ENCODE measurements around the gene BBIP1.

The BBIP1 gene

GRCh38 chr10:110885932-110886674, 32.9 kb downstream of the BBIP1 start:
- no peak overlapping the region for H3K27ac ChIP-seq (ENCODE audit: low read depth, low read length)

GRCh38 chr10:110883924-110884323, 35.1 kb downstream of the BBIP1 start:
- Histone ChIP-seq H3K27me3 (ENCODE audit: control insufficient read depth in 1 of 2, insufficient read depth in 2 of 2, low read length in 2 of 2) (no peaks in the 10 kb centered on the region), H3K4me3 (ENCODE audit: low read depth in 1 of 2, low read length in 2 of 2) (no peak overlapping the region), H3K9me3 (ENCODE audit: control insufficient read depth in 1 of 2, low read length in 2 of 2) (no peaks in the 10 kb centered on the region), H3K9ac (ENCODE audit: low read depth in 1 of 2, low read length in 2 of 2) (no peak overlapping the region), H3K27ac (ENCODE audit: low read depth, low read length) (no peak overlapping the region), H3K36me3 (ENCODE audit: control insufficient read depth in 1 of 2, insufficient read depth in 2 of 2, low read length in 2 of 2) (peaks cover 29 to 67% of the 10 kb centered on the region in 2 donors), H3K4me1 (ENCODE audit: control insufficient read depth in 1 of 2, insufficient read depth in 2 of 2, low read length in 2 of 2) (peaks cover 10 to 21% of the 10 kb centered on the region in 2 donors)

More at GRCh38 chr10:110885932-110886674, 32.9 kb downstream of the BBIP1 start:
- no peaks in the 10 kb centered on the region for H3K9me3 ChIP-seq (ENCODE audit: control insufficient read depth in 1 of 2, low read length in 2 of 2)
- no peak overlapping the region for H3K4me3 ChIP-seq (ENCODE audit: low read depth in 1 of 2, low read length in 2 of 2)
- no peaks in the 10 kb centered on the region for H3K27me3 ChIP-seq (ENCODE audit: control insufficient read depth in 1 of 2, insufficient read depth in 2 of 2, low read length in 2 of 2)
- peaks cover 6 to 7% of the 10 kb centered on the region in 2 donors for H3K4me1 ChIP-seq (ENCODE audit: control insufficient read depth in 1 of 2, insufficient read depth in 2 of 2, low read length in 2 of 2)
- H3K9ac ChIP-seq (ENCODE audit: low read depth in 1 of 2, low read length in 2 of 2) = no peak overlapping the region
- H3K36me3 ChIP-seq (ENCODE audit: control insufficient read depth in 1 of 2, insufficient read depth in 2 of 2, low read length in 2 of 2) = peaks cover 34 to 66% of the 10 kb centered on the region in 2 donors

DNA sequence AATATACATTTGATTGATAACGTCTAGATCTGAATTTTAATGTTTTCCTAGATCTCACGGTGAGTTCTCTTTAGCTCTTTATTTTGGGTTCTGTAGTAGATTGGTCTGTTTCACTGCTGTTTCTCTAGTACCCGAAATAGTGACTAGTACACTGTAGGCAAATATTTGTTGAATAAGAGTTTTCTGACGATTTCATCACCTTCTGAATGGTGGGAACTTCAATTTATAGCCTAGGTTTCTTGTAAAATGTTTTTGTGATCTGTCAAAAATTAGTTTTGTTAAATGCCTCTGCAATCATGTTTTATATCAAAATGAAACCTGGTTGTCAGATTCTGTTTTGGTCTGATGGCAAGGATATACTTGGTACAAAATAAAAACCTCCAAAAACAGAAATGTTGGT, 37.1 kb downstream of the BBIP1 start:
- no peak overlapping the region for H3K27ac ChIP-seq (ENCODE audit: low read depth, low read length)
- H3K9ac ChIP-seq (ENCODE audit: low read depth in 1 of 2, low read length in 2 of 2) = no peak overlapping the region
- H3K27me3 ChIP-seq (ENCODE audit: control insufficient read depth in 1 of 2, insufficient read depth in 2 of 2, low read length in 2 of 2) = no peaks in the 10 kb centered on the region
- H3K36me3 ChIP-seq (ENCODE audit: control insufficient read depth in 1 of 2, insufficient read depth in 2 of 2, low read length in 2 of 2) = peaks cover 41 to 58% of the 10 kb centered on the region in 2 donors
- H3K9me3 ChIP-seq (ENCODE audit: control insufficient read depth in 1 of 2, low read length in 2 of 2) = no peaks in the 10 kb centered on the region
- peaks cover 10 to 38% of the 10 kb centered on the region in 2 donors for H3K4me1 ChIP-seq (ENCODE audit: control insufficient read depth in 1 of 2, insufficient read depth in 2 of 2, low read length in 2 of 2)
- no peak overlapping the region for H3K4me3 ChIP-seq (ENCODE audit: low read depth in 1 of 2, low read length in 2 of 2)

- no peak overlapping the region for H3K4me3 ChIP-seq (ENCODE audit: low read depth in 1 of 2, low read length in 2 of 2)
- H3K27me3 ChIP-seq (ENCODE audit: control insufficient read depth in 1 of 2, insufficient read depth in 2 of 2, low read length in 2 of 2) = no peaks in the 10 kb centered on the region
- H3K36me3 ChIP-seq (ENCODE audit: control insufficient read depth in 1 of 2, insufficient read depth in 2 of 2, low read length in 2 of 2) = peaks cover 40 to 54% of the 10 kb centered on the region in 2 donors
- no peaks in the 10 kb centered on the region for H3K9me3 ChIP-seq (ENCODE audit: control insufficient read depth in 1 of 2, low read length in 2 of 2)
- peaks cover 10 to 42% of the 10 kb centered on the region in 2 donors for H3K4me1 ChIP-seq (ENCODE audit: control insufficient read depth in 1 of 2, insufficient read depth in 2 of 2, low read length in 2 of 2)
- H3K27ac ChIP-seq (ENCODE audit: low read depth, low read length) = no peak overlapping the region
- H3K9ac ChIP-seq (ENCODE audit: low read depth in 1 of 2, low read length in 2 of 2) = no peak overlapping the region
Observed at GRCh38 chr10:110881247-110881646, 37.7 kb downstream of the BBIP1 start.

DNA sequence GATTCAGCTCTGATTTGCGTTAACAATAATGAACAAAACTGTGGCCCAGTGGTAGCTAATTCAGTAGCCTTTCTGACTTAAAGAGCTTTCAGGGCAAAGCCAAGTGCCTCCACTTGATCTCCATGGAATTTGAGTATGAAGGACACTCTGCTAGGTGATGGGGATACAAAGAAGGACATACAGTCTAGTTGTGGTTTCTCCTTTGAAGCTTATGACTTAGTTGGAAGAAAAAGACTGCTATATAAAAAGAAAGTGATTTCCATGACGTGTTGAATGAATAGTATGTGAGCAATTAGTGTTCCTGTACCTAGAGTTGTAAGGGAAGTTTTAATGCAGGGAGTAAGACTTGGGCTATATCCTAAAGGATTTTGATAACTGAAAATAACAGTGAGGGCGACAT, 39.0 kb downstream of the BBIP1 start:
- no peaks in the 10 kb centered on the region for H3K9me3 ChIP-seq (ENCODE audit: control insufficient read depth in 1 of 2, low read length in 2 of 2)
- H3K4me3 ChIP-seq (ENCODE audit: low read depth in 1 of 2, low read length in 2 of 2) = no peak overlapping the region
- H3K9ac ChIP-seq (ENCODE audit: low read depth in 1 of 2, low read length in 2 of 2) = no peak overlapping the region
- no peaks in the 10 kb centered on the region for H3K27me3 ChIP-seq (ENCODE audit: control insufficient read depth in 1 of 2, insufficient read depth in 2 of 2, low read length in 2 of 2)
- peaks cover 13 to 53% of the 10 kb centered on the region in 2 donors for H3K4me1 ChIP-seq (ENCODE audit: control insufficient read depth in 1 of 2, insufficient read depth in 2 of 2, low read length in 2 of 2)
- H3K27ac ChIP-seq (ENCODE audit: low read depth, low read length) = no peak overlapping the region
- H3K36me3 ChIP-seq (ENCODE audit: control insufficient read depth in 1 of 2, insufficient read depth in 2 of 2, low read length in 2 of 2) = peaks cover 40 to 47% of the 10 kb centered on the region in 2 donors

- Histone ChIP-seq H3K9ac (ENCODE audit: low read depth in 1 of 2, low read length in 2 of 2) (no peak overlapping the region), H3K27me3 (ENCODE audit: control insufficient read depth in 1 of 2, insufficient read depth in 2 of 2, low read length in 2 of 2) (no peaks in the 10 kb centered on the region), H3K9me3 (ENCODE audit: control insufficient read depth in 1 of 2, low read length in 2 of 2) (no peaks in the 10 kb centered on the region), H3K4me3 (ENCODE audit: low read depth in 1 of 2, low read length in 2 of 2) (no peak overlapping the region), H3K36me3 (ENCODE audit: control insufficient read depth in 1 of 2, insufficient read depth in 2 of 2, low read length in 2 of 2) (peaks cover 27 to 29% of the 10 kb centered on the region in 2 donors), H3K27ac (ENCODE audit: low read depth, low read length) (no peak overlapping the region), H3K4me1 (ENCODE audit: control insufficient read depth in 1 of 2, insufficient read depth in 2 of 2, low read length in 2 of 2) (peaks cover 7 to 45% of the 10 kb centered on the region in 2 donors)
Observed at GRCh38 chr10:110876788-110877187, 42.2 kb downstream of the BBIP1 start.

- Histone ChIP-seq H3K27me3 (ENCODE audit: control insufficient read depth in 1 of 2, insufficient read depth in 2 of 2, low read length in 2 of 2) (no peaks in the 10 kb centered on the region), H3K9me3 (ENCODE audit: control insufficient read depth in 1 of 2, low read length in 2 of 2) (no peaks in the 10 kb centered on the region), H3K36me3 (ENCODE audit: control insufficient read depth in 1 of 2, insufficient read depth in 2 of 2, low read length in 2 of 2) (peaks cover 21 to 28% of the 10 kb centered on the region in 2 donors), H3K9ac (ENCODE audit: low read depth in 1 of 2, low read length in 2 of 2) (no peak overlapping the region), H3K4me1 (ENCODE audit: control insufficient read depth in 1 of 2, insufficient read depth in 2 of 2, low read length in 2 of 2) (peaks cover 11 to 48% of the 10 kb centered on the region in 2 donors), H3K4me3 (ENCODE audit: low read depth in 1 of 2, low read length in 2 of 2) (peak overlapping the region in 1 of 2 donors; percentile 6), H3K27ac (ENCODE audit: low read depth, low read length) (no peak overlapping the region)
Observed at GRCh38 chr10:110876000-110876399, 43.0 kb downstream of the BBIP1 start.

GRCh38 chr10:110873951-110874350, 45.0 kb downstream of the BBIP1 start:
- Histone ChIP-seq H3K4me1 (ENCODE audit: control insufficient read depth in 1 of 2, insufficient read depth in 2 of 2, low read length in 2 of 2) (peaks cover 11 to 47% of the 10 kb centered on the region in 2 donors), H3K27ac (ENCODE audit: low read depth, low read length) (no peak overlapping the region), H3K36me3 (ENCODE audit: control insufficient read depth in 1 of 2, insufficient read depth in 2 of 2, low read length in 2 of 2) (peaks cover 11 to 17% of the 10 kb centered on the region in 2 donors), H3K27me3 (ENCODE audit: control insufficient read depth in 1 of 2, insufficient read depth in 2 of 2, low read length in 2 of 2) (no peaks in the 10 kb centered on the region), H3K4me3 (ENCODE audit: low read depth in 1 of 2, low read length in 2 of 2) (peak overlapping the region; percentile 83 to 84), H3K9me3 (ENCODE audit: control insufficient read depth in 1 of 2, low read length in 2 of 2) (no peaks in the 10 kb centered on the region), H3K9ac (ENCODE audit: low read depth in 1 of 2, low read length in 2 of 2) (peak overlapping the region; percentile 53 to 89)

DNA sequence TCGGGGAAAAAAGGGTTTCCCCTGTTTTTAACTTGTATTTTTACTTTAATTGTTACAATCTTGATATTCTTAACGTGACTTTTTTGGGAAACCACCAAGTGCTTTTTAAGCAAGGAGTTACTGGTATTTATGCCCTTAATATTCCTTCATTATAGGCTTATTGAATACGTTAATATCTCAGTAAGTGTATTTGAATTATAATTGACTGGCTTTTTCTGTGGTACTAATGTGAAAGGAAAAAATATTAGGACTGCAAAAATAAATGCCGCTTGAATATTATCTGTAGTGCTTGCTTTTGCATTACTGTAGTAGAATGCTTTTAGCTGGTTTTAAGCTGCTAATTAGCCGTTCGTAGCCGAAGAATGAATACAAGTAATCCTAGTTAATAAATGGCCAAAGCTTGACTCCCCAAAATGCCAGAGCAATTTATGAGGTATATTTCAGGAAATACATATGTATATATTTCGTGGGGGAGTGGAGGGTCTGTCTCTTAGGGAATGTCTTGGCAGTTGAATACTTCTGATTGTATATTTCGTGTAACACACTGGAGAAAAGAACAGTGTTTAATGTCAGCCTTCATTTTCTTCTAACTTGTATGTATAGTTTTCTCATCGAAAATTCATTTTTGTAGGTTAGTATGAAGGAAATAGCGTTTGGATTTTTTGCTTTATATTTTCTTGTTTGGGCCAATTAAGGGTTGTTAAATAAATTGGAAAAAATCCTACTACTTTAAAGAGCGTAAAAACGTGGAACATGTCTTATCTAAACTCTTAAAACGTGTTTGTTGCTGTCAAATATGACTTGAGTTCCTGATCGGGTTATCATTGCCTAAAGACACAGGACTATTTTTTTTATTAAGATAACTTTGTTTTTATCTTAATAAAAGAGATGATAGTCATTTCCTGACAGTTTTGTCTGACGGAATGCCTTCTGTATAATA, 45.7 kb downstream of the BBIP1 start:
- Histone ChIP-seq H3K4me1 (ENCODE audit: control insufficient read depth in 1 of 2, insufficient read depth in 2 of 2, low read length in 2 of 2) (peaks cover 11 to 47% of the 10 kb centered on the region in 2 donors), H3K27me3 (ENCODE audit: control insufficient read depth in 1 of 2, insufficient read depth in 2 of 2, low read length in 2 of 2) (no peaks in the 10 kb centered on the region), H3K9me3 (ENCODE audit: control insufficient read depth in 1 of 2, low read length in 2 of 2) (no peaks in the 10 kb centered on the region), H3K36me3 (ENCODE audit: control insufficient read depth in 1 of 2, insufficient read depth in 2 of 2, low read length in 2 of 2) (peaks cover 4 to 13% of the 10 kb centered on the region in 2 donors), H3K27ac (ENCODE audit: low read depth, low read length) (peak overlapping the region; percentile 94), H3K4me3 (ENCODE audit: low read depth in 1 of 2, low read length in 2 of 2) (peak overlapping the region; percentile 83 to 84), H3K9ac (ENCODE audit: low read depth in 1 of 2, low read length in 2 of 2) (peak overlapping the region; percentile 84 to 89)

Measured in duodenal mucosa (tissue), 2 donors.